PC-9 (cell line): ENCODE results near the gene ACER1. TPM values are rescaled to one million over a fixed set of nuclear protein-coding genes. Genes with fewer than 3 reads are reported as not detected.

ENCODE experiments used
- BruUV-seq: library from RNA; stranded (reverse); fragments of 400-500 nt; replicated peaks from 2 replicates; lab custom pipeline; 2021; lab: Mats Ljungman, UMichigan
- CTCF ChIA-PET: fragments of 300-600 bp; sonication (Branson Sonifier 250); formaldehyde crosslinking; loops from one replicate; lab custom pipeline; 2022; ENCODE audit warnings: antibody characterized with exemption; lab: Charles Lee
- POLR2A ChIA-PET: fragments of 300-600 bp; sonication (Branson Sonifier 250); formaldehyde crosslinking; loops from one replicate; lab custom pipeline; 2022; ENCODE audit warnings: antibody characterized with exemption; ENCODE audit not compliant: unreplicated experiment; lab: Charles Lee
- DNase-seq, 2 experiments: peaks; one replicate each; pipeline versions ENCODE4 v3.0.0 to v3.0.0-alpha.2; 2015 to 2022; ENCODE audit warnings: mixed read lengths in 1 of 2
- H2AFZ ChIP-seq: fragments of 200-600 bp; sonication (generic); 2 replicates; pipeline ENCODE4 v1.8.1; 2017; ENCODE audit warnings: antibody characterized with exemption
- H3F3A ChIP-seq: fragments of 200-600 bp; sonication (generic); 2 replicates; pipeline ENCODE4 v1.8.1; 2017; ENCODE audit warnings: antibody characterized with exemption, mild to moderate bottlenecking, low read depth; ENCODE audit not compliant: insufficient read depth
- H3K27ac ChIP-seq: fragments of 200-600 bp; sonication (generic); 2 replicates; pipeline ENCODE4 v1.6.1; 2016; ENCODE audit warnings: mixed run types
- H3K27me3 ChIP-seq: fragments of 200-600 bp; sonication (generic); 2 replicates; pipeline ENCODE4 v1.6.1; 2016; ENCODE audit warnings: low read depth, mixed run types; ENCODE audit not compliant: insufficient read depth
- H3K36me3 ChIP-seq: fragments of 200-600 bp; sonication (generic); 2 replicates; pipeline ENCODE4 v1.6.1; 2016; ENCODE audit warnings: low read depth, mixed run types
- H3K4me1 ChIP-seq: fragments of 200-600 bp; sonication (generic); replicated peaks from 2 replicates; pipeline ENCODE4 v1.6.1; 2016; ENCODE audit warnings: mixed run types; ENCODE audit not compliant: insufficient read depth
- H3K4me2 ChIP-seq: fragments of 200-600 bp; sonication (generic); 2 replicates; pipeline ENCODE4 v1.6.1; 2017; ENCODE audit warnings: mixed run types
- H3K4me3 ChIP-seq: fragments of 200-600 bp; sonication (generic); 2 replicates; pipeline ENCODE4 v1.6.1; 2016; ENCODE audit warnings: mixed run types
- H3K79me2 ChIP-seq: fragments of 200-600 bp; sonication (generic); 2 replicates; pipeline ENCODE4 v1.6.1; 2017; ENCODE audit warnings: low read depth, mixed run types
- H3K9me2 ChIP-seq: fragments of 200-600 bp; sonication (generic); 2 replicates; pipeline ENCODE4 v1.8.1; 2017; ENCODE audit warnings: mild to moderate bottlenecking; ENCODE audit not compliant: insufficient read depth
- H3K9me3 ChIP-seq: fragments of 200-600 bp; sonication (generic); 2 replicates; pipeline ENCODE4 v1.8.1; 2016; ENCODE audit warnings: low read depth; ENCODE audit not compliant: insufficient read depth
- H4K20me1 ChIP-seq: fragments of 200-600 bp; sonication (generic); 2 replicates; pipeline ENCODE4 v1.8.1; 2017; ENCODE audit not compliant: insufficient read depth
- EZH2 ChIP-seq: fragments of 200-600 bp; sonication (generic); IDR thresholded peaks from 2 replicates; pipeline ENCODE4 v1.8.0; 2017; ENCODE audit warnings: antibody characterized with exemption, low read depth
- intact Hi-C: fragments of 100-400 bp; cut with micrococcal nuclease; formaldehyde crosslinking; loops from one replicate; pipeline ENCODE4 v1.10.0; 2022; ENCODE audit not compliant: unreplicated experiment
- total RNA-seq: library from RNA; stranded (reverse); gene quantifications from 2 replicates; pipeline ENCODE4 v1.2.3, GENCODE V29; 2021
- TF ChIP-seq, protein P1 (sequence below): fragments of 200-600 bp; sonication (generic); conservative IDR thresholded peaks from 2 replicates; pipeline ENCODE4 v1.6.1; 2017; ENCODE audit warnings: mixed run types, antibody characterized with exemption, mild to moderate bottlenecking, moderate library complexity

Gene ACER1
- total RNA-seq, 1 experiment from 2014 or later = not detected

DNA sequence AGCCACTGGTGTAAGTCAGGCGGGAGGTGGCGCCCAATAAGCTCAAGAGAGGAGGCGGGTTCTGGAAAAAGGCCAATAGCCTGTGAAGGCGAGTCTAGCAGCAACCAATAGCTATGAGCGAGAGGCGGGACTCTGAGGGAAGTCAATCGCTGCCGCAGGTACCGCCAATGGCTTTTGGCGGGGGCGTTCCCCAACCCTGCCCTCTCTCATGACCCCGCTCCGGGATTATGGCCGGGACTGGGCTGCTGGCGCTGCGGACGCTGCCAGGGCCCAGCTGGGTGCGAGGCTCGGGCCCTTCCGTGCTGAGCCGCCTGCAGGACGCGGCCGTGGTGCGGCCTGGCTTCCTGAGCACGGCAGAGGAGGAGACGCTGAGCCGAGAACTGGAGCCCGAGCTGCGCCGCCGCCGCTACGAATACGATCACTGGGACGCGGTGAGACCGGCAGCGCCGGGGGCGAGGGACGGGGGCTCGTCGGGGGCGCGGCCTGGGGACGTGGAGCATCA, 39.2 kb upstream of the ACER1 start, which contains the start of gene ALKBH7:
ALKBH7 (plus strand) TSS at position 201 of the 502 bp plus-strand sequence; CDS start at position 228, 27 bp downstream.
- Histone ChIP-seq H3K9me3 (no peaks in the 10 kb centered on the region), H3K36me3 (no peaks in the 10 kb centered on the region), H3K27ac (peak within 1 kb of the TSS; percentile 79), H2AFZ (peak within 1 kb of the TSS; percentile 82), H3K4me3 (peak within 1 kb of the TSS; percentile 90), H3K4me2 (peak within 1 kb of the TSS; percentile 81), H4K20me1 (no peaks in the 10 kb centered on the region), H3K4me1 (no peaks in the 10 kb centered on the region), H3K27me3 (no peaks in the 10 kb centered on the region), H3F3A (0 out of 2 replicates have a peak, but pooled peaks cover 3% of the 10 kb centered on the region), H3K9me2 (no peaks in the 10 kb centered on the region), H3K79me2 (no peaks in the 10 kb centered on the region)
- TF ChIP-seq, protein P1, sequence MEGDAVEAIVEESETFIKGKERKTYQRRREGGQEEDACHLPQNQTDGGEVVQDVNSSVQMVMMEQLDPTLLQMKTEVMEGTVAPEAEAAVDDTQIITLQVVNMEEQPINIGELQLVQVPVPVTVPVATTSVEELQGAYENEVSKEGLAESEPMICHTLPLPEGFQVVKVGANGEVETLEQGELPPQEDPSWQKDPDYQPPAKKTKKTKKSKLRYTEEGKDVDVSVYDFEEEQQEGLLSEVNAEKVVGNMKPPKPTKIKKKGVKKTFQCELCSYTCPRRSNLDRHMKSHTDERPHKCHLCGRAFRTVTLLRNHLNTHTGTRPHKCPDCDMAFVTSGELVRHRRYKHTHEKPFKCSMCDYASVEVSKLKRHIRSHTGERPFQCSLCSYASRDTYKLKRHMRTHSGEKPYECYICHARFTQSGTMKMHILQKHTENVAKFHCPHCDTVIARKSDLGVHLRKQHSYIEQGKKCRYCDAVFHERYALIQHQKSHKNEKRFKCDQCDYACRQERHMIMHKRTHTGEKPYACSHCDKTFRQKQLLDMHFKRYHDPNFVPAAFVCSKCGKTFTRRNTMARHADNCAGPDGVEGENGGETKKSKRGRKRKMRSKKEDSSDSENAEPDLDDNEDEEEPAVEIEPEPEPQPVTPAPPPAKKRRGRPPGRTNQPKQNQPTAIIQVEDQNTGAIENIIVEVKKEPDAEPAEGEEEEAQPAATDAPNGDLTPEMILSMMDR = no peak
- TF ChIP-seq EZH2 = no peak
- intact Hi-C loops = loop anchor here (1.0 kb wide), 2 partner anchors 21 to 53 kb away; partner anchors contain the start of gene GTF2F1
- DNase-seq = peak; percentile 92 to 96
- no TSS peak for BruUV-seq
- ChIA-PET CTCF (interaction anchor here (0.6 kb wide), 2 partner anchors 52 to 870 kb away, joined by 3 to 5 read pairs; partner anchors contain the start of gene KHSRP), POLR2A (interaction anchor here (0.5 to 1.0 kb wide), 9 partner anchors 11 to 482 kb away, joined by 3 to 10 read pairs (median 4); partner anchors contain the start of gene CLPP)

DNA sequence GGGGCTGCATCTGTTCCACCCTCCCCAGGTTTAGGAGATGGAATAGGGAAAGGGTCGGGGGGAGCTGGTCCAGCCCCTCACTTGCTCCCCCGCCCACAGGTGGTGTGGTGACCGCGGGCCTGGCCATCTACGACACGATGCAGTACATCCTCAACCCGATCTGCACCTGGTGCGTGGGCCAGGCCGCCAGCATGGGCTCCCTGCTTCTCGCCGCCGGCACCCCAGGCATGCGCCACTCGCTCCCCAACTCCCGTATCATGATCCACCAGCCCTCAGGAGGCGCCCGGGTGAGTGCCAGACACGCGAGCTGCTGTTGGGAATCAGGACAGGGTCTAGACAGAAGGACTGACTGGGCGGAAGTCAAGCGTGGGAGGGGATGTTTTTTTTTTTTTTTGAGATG, 30.9 kb upstream of the ACER1 start:
- Histone ChIP-seq H3K27me3 (no peaks in the 10 kb centered on the region), H4K20me1 (no peaks in the 10 kb centered on the region), H3K4me3 (no peak overlapping the region), H3F3A (no peaks in the 10 kb centered on the region), H3K9me2 (no peaks in the 10 kb centered on the region), H3K36me3 (no peaks in the 10 kb centered on the region), H3K4me2 (no peak overlapping the region), H2AFZ (no peak overlapping the region), H3K9me3 (no peaks in the 10 kb centered on the region), H3K27ac (no peak overlapping the region), H3K79me2 (no peaks in the 10 kb centered on the region), H3K4me1 (no peaks in the 10 kb centered on the region)
- DNase-seq = no peak
- TF ChIP-seq, protein P1 = no peak
- intact Hi-C loops = no loop called here
- ChIA-PET CTCF (interaction anchor here (0.7 kb wide), 1 partner anchor 636 kb away, joined by 3 read pairs; no protein-coding TSS in a partner anchor), POLR2A (interaction anchor here (0.6 to 0.7 kb wide), 2 partner anchors 705 to 1253 kb away, joined by 4 to 15 read pairs; partner anchors contain the start of gene ZNF557)
- BruUV-seq = no TSS peak

DNA sequence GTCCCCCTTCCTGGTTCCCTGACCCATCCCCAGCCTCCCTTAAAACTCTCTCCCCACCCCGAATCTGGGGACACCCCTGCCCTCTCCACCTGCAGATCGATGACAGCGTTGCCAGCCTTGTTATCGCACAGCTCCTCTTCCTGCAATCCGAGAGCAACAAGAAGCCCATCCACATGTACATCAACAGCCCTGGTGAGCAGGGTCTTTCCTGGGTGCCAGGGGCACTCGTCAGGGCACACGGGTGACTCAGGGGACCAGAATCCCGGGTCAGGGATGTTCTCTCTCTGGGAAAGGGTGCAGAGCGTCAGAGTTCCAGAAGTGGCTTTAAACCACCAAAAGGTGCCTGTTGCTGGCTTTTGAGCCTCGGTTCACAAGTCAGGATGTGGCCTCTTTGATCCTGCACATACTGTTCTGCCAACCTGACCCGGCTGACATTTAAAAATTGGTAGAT, 29.0 kb upstream of the ACER1 start:
- no peaks in the 10 kb centered on the region for H4K20me1 ChIP-seq
- H3K4me1 ChIP-seq = peaks cover 6% of the 10 kb centered on the region; the same call in 1 of the 2 replicates
- peak overlapping the region; percentile 86 for H3K4me2 ChIP-seq
- H3K9me2 ChIP-seq = no peaks in the 10 kb centered on the region
- ChIA-PET POLR2A (no interaction called here), CTCF (no interaction called here)
- H2AFZ ChIP-seq = peak overlapping the region; percentile 75
- no peaks in the 10 kb centered on the region for H3K36me3 ChIP-seq
- intact Hi-C loops = no loop called here
- TF ChIP-seq, protein P1 = no peak
- TF ChIP-seq EZH2 = no peak
- H3K4me3 ChIP-seq = peak overlapping the region; percentile 61
- peaks cover 4% of the 10 kb centered on the region; the same call in 1 of the 2 replicates for H3F3A ChIP-seq
- no peaks in the 10 kb centered on the region for H3K79me2 ChIP-seq
- no peak for DNase-seq
- no peaks in the 10 kb centered on the region for H3K9me3 ChIP-seq
- TSS peak; percentile 37 for BruUV-seq
- H3K27ac ChIP-seq = no peak overlapping the region
- H3K27me3 ChIP-seq = no peaks in the 10 kb centered on the region
